Bronchial epithelial cell (primary cell): ENCODE data around the gene MYOM3. TPM values are rescaled to one million over a fixed set of nuclear protein-coding genes. Genes with fewer than 3 reads are reported as not detected.
A peak's percentile ranks its signal among the peaks of the same experiment; 100 is the strongest.

Source experiments
- DNase-seq: peaks from one replicate; pipeline ENCODE4 v3.0.0-alpha.2; 2010; ENCODE audit warnings: low read depth
- FAIRE-seq: peaks from 2 replicates; lab custom pipeline; 2011; peaks lifted over from hg19 to GRCh38; lab: Jason Lieb, UNC
- H3K27me3 ChIP-seq: 2 replicates; pipeline ENCODE4 v1.5.1; 2011; ENCODE audit warnings: low read length; ENCODE audit not compliant: control insufficient read depth, insufficient read depth
- H3K36me3 ChIP-seq: 2 replicates; pipeline ENCODE4 v1.5.1; 2011; ENCODE audit warnings: low read length; ENCODE audit not compliant: control insufficient read depth, insufficient read depth
- H3K4me3 ChIP-seq: 2 replicates; pipeline ENCODE4 v1.5.1; 2011; ENCODE audit warnings: mild to moderate bottlenecking, low read depth, low read length, control low read depth
- CTCF ChIP-seq: IDR thresholded peaks from 2 replicates; pipeline ENCODE4 v1.5.1; 2011; ENCODE audit warnings: mild to moderate bottlenecking, moderate library complexity, low read length, control low read depth, inconsistent platforms; ENCODE audit not compliant: insufficient read depth, severe bottlenecking
- total RNA-seq: library from RNA; depleted of rRNA; stranded (reverse); fragments of >200 nt; gene quantifications from 2 replicates; pipeline ENCODE4 v1.2.1, GENCODE V29; 2014

The MYOM3 gene
- total RNA-seq, 1 donor from 2014 or later: under 0.01 TPM

- no peak for TF ChIP-seq CTCF
- no peaks in the 10 kb centered on the region for H3K36me3 ChIP-seq
- H3K4me3 ChIP-seq: no peak overlapping the region
- FAIRE-seq (no peak), DNase-seq (no peak)
- H3K27me3 ChIP-seq: no peaks in the 10 kb centered on the region
These were observed 28.8 kb upstream of the MYOM3 start for GRCh38 chr1:24140741-24141181.

DNA sequence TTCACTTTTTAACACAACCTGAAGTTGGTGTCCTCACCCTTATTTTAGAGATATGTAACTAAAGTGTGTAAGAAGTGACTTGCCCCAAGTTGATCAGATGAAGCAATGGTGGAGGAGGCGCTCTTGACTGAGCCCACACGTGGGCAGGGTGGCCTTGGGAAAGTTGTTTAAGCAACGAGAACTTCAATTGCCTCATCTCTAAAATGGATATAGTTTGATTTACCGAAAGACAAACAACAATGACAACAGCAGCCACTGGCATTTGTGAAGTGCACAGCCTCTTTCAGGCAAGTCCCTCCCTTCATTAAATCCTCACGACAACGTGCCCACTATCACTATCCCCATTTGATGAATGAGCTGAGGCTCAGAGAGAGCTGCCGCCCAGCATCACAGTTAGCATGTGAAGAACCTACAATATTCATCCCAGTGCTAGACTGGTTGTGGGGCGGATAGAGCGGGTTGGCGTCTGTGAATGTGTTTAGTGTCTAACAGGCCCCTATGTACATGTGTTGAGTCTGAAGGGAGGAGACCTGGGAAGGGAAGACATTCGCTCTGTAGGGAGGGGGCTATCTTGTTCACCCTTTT is 28.0 kb upstream of the MYOM3 start:
- peak; percentile 93 for FAIRE-seq
- no peak overlapping the region for H3K4me3 ChIP-seq

DNA sequence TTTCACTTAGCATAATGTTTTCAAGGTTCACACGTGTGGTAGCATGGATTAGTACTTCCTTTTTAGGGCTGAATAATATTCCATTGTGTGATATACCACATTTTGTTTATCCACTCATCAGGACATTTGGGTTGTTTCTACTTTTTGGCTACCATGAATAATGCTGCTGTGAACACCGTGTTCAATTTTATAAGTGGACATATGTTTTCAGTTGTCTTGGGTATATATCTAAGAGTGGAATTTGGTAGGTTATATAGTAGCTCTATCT is 27.2 kb upstream of the MYOM3 start:
- no peak for FAIRE-seq
- no peaks in the 10 kb centered on the region for H3K36me3 ChIP-seq
- no peaks in the 10 kb centered on the region for H3K27me3 ChIP-seq
- no peak for TF ChIP-seq CTCF
- DNase-seq: no peak
- H3K4me3 ChIP-seq: no peak overlapping the region

More for the DNA sequence above, 28.0 kb upstream of the MYOM3 start:
- Histone ChIP-seq H3K36me3 (no peaks in the 10 kb centered on the region), H3K27me3 (no peaks in the 10 kb centered on the region)
- no peak for TF ChIP-seq CTCF
- DNase-seq: no peak

- no peaks in the 10 kb centered on the region for H3K36me3 ChIP-seq
- DNase-seq (no peak), FAIRE-seq (peak; percentile 58)
- H3K27me3 ChIP-seq: no peaks in the 10 kb centered on the region
- H3K4me3 ChIP-seq: no peak overlapping the region
- TF ChIP-seq CTCF: no peak
These were observed 26.7 kb upstream of the MYOM3 start for GRCh38 chr1:24138476-24139221.

- Histone ChIP-seq H3K27me3 (no peaks in the 10 kb centered on the region), H3K36me3 (no peaks in the 10 kb centered on the region), H3K4me3 (no peak overlapping the region)
- TF ChIP-seq CTCF: no peak
- DNase-seq: no peak
- FAIRE-seq: no peak
These were observed 25.1 kb upstream of the MYOM3 start for GRCh38 chr1:24136956-24137539.
